HTR-8/SVneo (cell line): ENCODE measurements around the gene CEP192.

Source experiments
- DNase-seq: peaks from one replicate; pipeline ENCODE4 v3.0.0; 2011; ENCODE audit warnings: low spot score, mixed read lengths; ENCODE audit not compliant: insufficient read length
- FAIRE-seq: peaks from 2 replicates; lab custom pipeline; 2011; peaks lifted over from hg19 to GRCh38; lab: Jason Lieb, UNC

CEP192 gene

GRCh38 chr18:13136056-13136903 lies 145.1 kb downstream of the CEP192 start:
- FAIRE-seq = no peak
- DNase-seq = no peak

- DNase-seq = no peak
These were observed 145.9 kb downstream of the CEP192 start for GRCh38 chr18:13136904-13137669.

GRCh38 chr18:13137670-13138419 lies 146.7 kb downstream of the CEP192 start:
- DNase-seq = no peak
- no peak for FAIRE-seq

More at GRCh38 chr18:13136904-13137669, 145.9 kb downstream of the CEP192 start:
- FAIRE-seq = no peak

GRCh38 chr18:13138420-13139139 lies 147.4 kb downstream of the CEP192 start:
- no peak for DNase-seq
- FAIRE-seq = no peak

- no peak for FAIRE-seq
- no peak for DNase-seq
These were observed 148.8 kb downstream of the CEP192 start for GRCh38 chr18:13139885-13140450.

- no peak for FAIRE-seq
- DNase-seq = no peak
These were observed 150.0 kb downstream of the CEP192 start for GRCh38 chr18:13141209-13141608.

GRCh38 chr18:13145636-13146190 lies 154.6 kb downstream of the CEP192 start:
- FAIRE-seq = no peak

GRCh38 chr18:13147130-13147529 lies 156.0 kb downstream of the CEP192 start:
- FAIRE-seq = no peak
- no peak for DNase-seq

More at GRCh38 chr18:13145636-13146190, 154.6 kb downstream of the CEP192 start:
- no peak for DNase-seq

GRCh38 chr18:13151656-13152055 lies 160.5 kb downstream of the CEP192 start:
- no peak for DNase-seq
- FAIRE-seq = no peak

GRCh38 chr18:13158428-13158827 lies 167.3 kb downstream of the CEP192 start:
- FAIRE-seq (no peak), DNase-seq (no peak)

- DNase-seq = peak; percentile 40
- FAIRE-seq = no peak
These were observed 168.4 kb downstream of the CEP192 start for GRCh38 chr18:13159579-13159978.

- no peak for FAIRE-seq
- no peak for DNase-seq
These were observed 170.2 kb downstream of the CEP192 start for GRCh38 chr18:13161276-13161899.

- FAIRE-seq = no peak
- DNase-seq = no peak
These were observed 172.2 kb downstream of the CEP192 start for GRCh38 chr18:13163167-13163927.

GRCh38 chr18:13164406-13164805 lies 173.2 kb downstream of the CEP192 start:
- DNase-seq = no peak
- FAIRE-seq = no peak

- FAIRE-seq (no peak), DNase-seq (no peak)
These were observed 174.7 kb downstream of the CEP192 start for GRCh38 chr18:13165636-13166423.

- DNase-seq = no peak
- no peak for FAIRE-seq
These were observed 182.5 kb downstream of the CEP192 start for GRCh38 chr18:13173578-13174145.
